H54 (cell line): ENCODE measurements around the gene VCY.
"Not testable (repeated sequence)": the region's sequence is repeated elsewhere in the genome, so short reads cannot be mapped to it uniquely, and the experiment has no call there.

Source experiments
- DNase-seq: peaks from one replicate; pipeline ENCODE4 v3.0.0; 2011; ENCODE audit warnings: low spot score, mixed read lengths; ENCODE audit not compliant: insufficient read length
- FAIRE-seq: peaks from 3 replicates; lab custom pipeline; 2011; peaks lifted over from hg19 to GRCh38; lab: Jason Lieb, UNC

VCY gene

GRCh38 chrY:13986373-13986772, at the start of gene VCY:
Gene VCY, minus strand, starts transcription at chrY:13986473. Its CDS starts 33 bp downstream, at chrY:13986440.
- not testable (repeated sequence) for FAIRE-seq, DNase-seq

GRCh38 chrY:14030395-14030794, 44.1 kb upstream of the VCY start:
- not testable (repeated sequence) for DNase-seq, FAIRE-seq

DNA sequence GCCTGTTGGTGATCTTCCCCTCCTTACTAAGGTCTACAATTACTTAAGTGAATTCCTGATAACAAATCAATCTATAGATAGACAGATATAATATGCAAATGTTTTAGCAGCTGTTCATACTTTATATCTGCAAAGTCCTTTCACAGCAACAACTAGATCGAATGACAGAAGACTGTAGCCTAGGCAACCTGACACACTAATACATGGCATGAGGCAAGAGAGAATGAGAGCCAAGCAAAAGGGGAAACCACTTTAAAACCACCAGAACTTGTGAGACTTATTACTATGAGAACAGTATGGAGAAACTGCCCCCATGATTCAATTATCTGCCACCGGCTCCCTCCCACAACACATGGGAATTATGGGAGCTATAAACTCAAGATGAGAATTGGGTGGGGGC, 25.6 kb upstream of the VCY start:
- DNase-seq, FAIRE-seq: not testable (repeated sequence)

GRCh38 chrY:13942406-13942805, 43.9 kb downstream of the VCY start:
- FAIRE-seq, DNase-seq: not testable (repeated sequence)
